ENCODE data around the gene TXNRD2.

DNA sequence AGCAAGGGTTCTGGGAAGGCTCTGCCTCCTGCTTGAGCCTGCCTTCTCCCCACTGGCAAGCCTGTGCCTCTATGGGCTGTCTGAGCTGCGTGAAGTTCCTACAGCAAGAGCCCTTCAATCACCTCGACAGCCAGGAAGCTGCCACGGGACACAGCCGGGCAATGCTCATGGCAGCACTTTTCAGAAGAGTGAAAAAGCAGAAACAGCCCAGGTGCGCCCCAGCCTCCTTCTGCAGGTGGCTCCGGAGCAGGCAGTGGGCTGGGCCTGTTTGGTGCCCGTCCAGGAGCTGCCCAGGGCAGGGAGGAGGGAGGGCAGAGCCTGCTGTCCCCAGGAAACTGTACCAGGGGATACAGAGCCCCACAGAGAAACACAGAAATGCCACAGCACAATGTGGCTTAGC lies 24.7 kb downstream of the TXNRD2 start:
- TF ChIP-seq, protein P1, sequence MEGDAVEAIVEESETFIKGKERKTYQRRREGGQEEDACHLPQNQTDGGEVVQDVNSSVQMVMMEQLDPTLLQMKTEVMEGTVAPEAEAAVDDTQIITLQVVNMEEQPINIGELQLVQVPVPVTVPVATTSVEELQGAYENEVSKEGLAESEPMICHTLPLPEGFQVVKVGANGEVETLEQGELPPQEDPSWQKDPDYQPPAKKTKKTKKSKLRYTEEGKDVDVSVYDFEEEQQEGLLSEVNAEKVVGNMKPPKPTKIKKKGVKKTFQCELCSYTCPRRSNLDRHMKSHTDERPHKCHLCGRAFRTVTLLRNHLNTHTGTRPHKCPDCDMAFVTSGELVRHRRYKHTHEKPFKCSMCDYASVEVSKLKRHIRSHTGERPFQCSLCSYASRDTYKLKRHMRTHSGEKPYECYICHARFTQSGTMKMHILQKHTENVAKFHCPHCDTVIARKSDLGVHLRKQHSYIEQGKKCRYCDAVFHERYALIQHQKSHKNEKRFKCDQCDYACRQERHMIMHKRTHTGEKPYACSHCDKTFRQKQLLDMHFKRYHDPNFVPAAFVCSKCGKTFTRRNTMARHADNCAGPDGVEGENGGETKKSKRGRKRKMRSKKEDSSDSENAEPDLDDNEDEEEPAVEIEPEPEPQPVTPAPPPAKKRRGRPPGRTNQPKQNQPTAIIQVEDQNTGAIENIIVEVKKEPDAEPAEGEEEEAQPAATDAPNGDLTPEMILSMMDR (conservative IDR thresholded peaks at IDR 0.05), result no peak
- TF ChIP-seq EZH2 (IDR thresholded peaks at IDR 0.05; ENCODE audit: low read depth), result no peak

Data from PC-9 (cell line).